ENCODE results near the gene APLNR. TPM values are rescaled to one million over a fixed set of nuclear protein-coding genes. Genes with fewer than 3 reads are reported as not detected.
"Not testable (repeated sequence)": the region's sequence is repeated elsewhere in the genome, so short reads cannot be mapped to it uniquely, and the experiment has no call there.

APLNR gene
- polyA plus RNA-seq (ENCODE audit: insufficient read length) = 110 TPM

DNA sequence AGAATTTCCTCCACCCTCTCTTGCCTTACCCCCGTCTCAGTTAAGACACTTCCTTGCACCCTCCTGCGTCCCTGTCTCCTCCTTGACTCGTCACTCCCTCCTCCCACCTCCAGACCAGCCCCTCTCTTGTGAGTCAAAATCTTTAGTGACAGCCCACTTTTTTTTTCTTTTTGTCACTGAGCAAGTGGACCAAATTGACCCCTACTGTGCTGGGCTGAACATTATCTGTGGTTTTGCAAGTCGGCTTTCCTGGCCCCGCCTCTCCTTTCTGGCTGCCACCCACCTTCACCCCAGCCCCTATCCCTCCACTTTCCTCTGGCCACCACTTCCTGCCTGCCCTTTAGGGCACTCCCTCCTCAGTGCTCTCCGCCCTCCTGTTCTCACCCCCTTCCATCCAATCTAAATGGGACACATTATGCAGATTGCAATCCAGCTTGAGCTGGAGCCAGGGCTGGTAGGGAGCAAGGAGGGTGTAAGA lies at the start of gene APLNR:
TSS of gene APLNR (minus strand) at position 47 of the 478 bp plus-strand sequence. CDS start 246 bp downstream, outside the sequence.
- no peak for DNase-seq

DNA sequence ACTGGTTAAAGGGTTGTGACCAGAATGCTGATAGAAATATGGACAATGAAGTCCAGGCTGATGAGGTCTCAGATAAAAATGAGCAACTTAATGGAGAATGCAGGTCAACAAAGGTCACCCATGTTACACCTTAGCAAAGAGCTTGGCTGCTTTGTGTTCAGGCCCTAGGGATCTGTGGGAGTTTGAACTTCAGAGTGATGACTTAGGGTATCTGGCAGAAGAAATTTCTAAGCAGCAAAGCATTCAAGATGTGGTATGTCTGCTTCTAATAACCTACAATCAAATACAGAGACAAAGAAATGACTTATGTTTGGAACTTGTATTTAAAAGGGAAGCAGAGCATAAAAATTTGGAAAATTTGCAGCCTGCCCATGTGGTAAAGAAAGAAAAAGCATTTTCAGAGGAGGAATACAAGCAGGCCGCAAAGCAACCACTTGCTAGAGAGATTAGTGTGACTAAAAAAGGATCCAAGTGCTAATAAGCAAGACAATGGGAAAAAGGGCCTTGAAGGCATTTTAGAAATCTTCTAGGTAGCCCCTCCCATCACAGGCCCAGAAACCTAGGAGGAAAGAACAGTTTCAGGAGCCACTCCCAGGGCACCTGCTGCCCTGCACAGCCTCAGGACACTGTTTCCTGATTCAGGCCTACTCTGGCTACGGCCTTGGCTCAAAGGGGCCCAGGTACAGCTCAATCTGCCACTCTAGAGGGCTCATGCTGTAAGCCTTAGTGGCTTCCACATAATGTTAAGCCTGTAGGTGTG lies 46.4 kb upstream of the APLNR start:
- DNase-seq = no peak

DNA sequence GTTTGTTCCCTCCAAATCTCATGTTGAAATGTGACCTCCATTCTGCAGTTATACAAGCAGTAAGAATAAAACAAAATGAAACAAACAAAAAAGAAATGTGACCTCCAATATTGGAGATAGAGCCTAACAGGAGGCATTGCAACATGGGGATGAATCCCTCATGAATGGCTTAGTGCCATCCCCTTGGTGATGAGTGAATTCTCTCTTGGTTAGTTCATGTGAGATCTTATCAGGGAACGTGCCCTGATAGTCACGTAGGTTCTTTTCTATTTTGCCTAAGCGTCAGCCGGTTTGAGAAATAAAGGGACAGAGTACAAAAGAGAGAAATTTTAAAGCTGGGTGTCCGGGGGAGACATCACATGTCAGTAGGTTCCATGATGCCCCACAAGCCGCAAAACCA lies 44.5 kb upstream of the APLNR start:
- DNase-seq = not testable (repeated sequence)

DNA sequence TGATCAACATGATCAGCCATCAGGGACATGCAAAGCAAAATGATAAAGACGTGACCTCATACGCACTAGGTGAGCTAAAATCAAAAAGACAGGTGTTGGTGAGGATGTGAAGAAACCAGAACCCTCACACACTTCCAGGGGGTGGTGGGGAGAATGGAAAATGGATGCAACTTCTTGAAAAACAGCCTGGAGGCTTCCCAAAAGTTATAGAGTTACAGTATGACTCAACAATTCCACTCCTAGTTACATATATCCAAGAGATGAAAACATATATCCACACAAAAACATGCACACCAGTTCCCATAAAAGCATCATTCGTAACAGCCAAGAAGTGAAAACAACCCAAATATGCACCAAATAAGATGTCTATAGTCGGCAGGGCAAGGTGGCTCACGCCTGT lies 42.1 kb upstream of the APLNR start:
- peak; percentile 37 for DNase-seq

DNA sequence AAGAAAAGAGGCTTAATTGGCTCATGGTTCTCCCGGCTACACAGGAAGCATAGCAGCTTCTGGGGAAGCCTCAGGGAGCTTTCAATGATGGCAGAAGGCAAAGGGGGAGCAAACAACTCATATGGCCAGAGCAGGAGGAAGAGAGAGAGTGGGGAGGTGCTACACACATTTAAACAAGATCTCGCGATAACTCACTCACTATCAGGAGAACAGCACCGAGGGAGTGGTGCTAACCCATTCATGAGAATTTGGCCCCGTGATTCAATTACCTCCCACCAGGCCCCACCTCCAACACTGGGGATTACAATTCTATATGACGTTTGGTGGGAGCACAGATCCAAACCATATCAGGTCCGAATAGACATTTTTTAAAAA lies 41.7 kb upstream of the APLNR start:
- DNase-seq = no peak

DNA sequence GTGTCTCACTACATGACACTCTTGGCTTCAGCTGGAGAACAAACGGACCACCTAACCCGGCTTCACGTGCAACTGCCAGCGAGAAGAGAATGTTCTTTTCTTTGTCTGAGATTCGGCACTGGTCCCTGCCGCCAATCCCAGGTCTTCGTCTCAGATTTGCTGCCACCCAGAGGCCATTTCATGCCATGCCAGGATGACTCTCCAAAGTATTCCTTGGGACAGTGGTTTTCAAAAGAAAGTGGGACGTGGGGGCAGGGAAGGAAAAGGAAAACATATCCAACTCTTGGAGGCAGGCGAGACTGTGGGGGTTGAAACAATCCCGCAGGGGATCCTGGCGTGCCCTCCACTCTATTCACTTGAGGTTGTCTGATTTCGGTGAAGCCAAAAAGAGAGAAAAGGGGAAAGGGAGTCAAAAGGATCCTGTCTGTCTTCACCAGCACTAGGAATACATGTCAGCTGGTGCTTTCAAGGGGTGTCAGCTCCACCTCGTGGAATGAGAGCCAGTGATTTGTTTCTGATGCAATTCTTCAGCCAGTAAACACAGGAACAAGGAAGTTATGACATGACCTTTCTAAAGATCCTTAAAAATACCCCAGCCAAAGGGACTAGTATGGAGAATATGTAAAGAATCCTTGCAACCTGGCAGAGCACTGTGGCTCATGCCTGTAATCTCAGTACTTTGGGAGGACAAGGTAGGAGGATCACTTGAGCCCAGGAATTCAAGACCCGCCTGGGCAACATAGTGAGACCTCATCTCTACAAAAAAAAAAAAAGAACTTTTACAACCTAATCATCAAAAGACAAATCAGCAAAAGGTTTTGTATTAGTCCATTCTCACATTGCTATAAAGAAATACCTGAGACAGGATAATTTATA lies 41.0 kb upstream of the APLNR start:
- DNase-seq = peak; percentile 66

DNA sequence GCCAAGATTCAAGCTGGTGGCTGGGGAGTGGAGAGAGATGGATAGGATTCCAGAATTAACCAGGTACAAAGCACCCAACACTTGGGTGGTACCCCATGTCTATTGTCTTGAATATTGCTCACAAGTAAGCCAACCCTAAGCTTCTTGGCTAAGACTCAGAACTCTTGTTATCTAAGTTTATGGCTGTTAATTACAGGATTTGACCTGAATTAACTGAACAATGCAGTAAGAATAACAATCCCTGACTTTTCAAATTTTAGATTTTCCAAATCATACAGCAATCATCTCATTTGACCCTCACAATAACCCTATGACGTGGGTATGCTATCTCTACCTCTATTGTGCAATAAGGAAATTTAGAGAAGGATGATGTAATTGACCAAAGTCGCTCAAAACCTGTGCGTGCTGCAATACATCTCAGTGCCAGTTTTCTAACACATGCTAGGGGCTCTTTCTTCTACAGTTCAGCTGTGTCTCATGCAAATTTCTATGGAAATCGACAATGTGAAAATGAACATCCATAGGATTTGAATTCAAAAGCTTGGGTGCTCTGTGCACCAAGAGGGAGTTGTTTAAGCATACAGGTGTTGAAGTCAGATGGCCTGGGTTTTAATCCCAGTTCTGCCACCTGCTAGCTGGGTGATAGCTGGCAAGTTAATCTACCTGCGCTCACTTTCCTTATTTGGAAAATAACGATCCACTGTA lies 40.1 kb upstream of the APLNR start:
- no peak for DNase-seq

DNA sequence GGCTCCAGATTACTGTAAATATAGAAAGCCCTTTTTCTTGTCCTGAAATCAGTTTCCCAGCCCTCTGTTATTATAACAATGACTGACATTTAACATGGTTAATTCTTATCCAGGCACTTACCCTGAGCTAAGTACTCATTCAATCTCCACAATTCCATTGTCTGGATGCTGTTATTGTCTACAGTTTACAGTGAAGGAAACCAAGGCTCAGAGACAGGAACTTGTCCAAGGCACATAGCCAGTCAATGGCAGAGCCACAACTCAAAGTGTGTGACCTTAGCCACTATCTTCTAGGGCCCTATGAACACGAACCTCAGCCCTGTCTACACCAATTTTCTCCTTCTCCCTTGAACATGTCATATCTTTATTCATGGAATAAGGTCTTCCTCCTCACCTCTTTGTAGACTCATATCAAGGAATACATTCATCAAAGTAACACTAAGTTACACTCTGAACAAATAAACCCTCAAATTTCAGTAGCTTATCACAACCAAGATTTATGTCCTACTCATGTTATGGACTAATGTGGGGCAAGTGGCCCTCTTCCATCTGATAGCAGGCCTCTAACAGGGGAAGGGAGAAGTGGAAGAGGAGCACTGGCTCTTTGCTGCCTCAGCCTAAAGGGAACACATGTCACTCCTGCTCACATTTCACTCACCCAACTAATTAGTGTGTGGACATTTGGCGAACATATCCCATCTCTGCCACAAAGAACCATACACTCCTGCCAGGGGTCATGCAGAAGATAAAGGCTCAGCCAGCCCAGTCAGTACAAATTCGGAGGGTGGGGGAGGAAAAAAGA lies 39.3 kb upstream of the APLNR start:
- DNase-seq = no peak

DNA sequence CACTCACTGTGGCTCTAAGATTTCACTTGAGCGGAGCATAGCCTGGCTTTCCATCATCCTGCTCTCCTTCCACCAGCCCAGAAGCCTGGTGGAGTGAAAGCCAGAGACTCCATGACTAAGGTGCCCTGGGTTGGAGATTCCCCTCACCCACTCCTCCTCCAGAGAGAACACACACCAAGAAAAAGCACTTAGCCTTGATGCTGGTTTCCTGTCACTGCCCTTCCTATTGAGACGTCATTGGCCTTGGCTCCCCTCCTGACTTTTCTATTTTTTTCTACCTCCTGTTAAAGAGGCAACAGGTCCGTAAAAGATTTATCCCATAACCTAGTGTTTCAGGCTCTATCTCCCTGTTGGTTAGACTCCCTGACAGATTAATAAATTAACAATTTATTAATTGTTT lies 38.5 kb upstream of the APLNR start:
- DNase-seq = no peak

DNA sequence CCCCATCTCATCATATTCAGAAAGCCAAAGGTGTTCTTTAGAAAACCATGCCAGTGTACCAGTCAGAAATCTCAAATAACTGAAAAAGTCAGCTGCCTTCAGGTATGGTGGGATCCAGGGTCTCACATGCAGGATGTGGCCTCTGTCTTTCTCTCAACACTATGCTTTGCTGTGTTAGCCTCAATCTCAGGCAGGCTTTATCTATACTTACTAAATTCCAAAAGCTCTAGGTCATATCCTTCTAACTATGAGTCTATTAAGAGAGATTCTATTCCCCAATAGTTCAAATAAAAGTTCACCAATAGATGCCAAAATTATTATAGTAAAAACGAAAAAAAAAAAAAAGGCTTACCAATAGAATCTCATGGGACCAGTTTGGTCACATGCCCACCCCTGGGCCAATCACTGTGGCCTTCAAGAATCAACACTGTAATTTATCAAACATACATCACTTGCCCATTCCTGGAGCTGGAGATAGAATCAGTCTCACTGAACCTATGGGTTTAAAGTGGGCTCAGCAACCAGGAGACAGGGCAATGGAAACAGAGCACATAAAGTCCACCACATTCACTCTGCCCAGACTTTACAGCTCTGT lies 38.0 kb upstream of the APLNR start:
- DNase-seq = no peak

DNA sequence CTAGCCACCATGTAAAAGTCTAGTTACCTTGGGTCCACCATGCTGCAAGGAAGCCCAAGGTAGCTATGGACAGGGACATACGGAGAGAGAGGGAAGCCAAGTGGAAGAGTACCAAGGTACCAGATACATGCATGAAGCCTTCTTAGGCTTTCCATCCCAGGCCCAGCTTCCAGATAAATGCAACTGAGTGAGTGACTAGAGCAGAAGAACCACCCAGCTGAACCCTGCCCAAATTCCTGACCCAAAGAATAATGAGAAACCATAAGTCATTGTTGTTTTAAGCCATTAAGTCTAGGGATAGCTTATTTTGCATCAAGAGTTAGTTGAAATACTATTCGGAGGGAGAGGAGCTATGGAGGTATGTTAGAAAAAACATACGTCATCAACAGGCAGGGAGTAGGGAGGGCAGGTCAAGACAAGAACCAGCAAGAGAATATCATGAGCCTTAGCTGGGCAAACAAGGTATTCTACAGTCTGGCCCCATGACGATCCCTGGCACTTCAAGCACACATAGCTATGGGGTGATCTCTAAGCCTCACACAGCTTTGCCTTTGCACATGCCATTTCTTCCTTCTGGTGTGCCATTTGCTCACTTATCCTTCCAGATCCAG lies 36.5 kb upstream of the APLNR start:
- DNase-seq = no peak

DNA sequence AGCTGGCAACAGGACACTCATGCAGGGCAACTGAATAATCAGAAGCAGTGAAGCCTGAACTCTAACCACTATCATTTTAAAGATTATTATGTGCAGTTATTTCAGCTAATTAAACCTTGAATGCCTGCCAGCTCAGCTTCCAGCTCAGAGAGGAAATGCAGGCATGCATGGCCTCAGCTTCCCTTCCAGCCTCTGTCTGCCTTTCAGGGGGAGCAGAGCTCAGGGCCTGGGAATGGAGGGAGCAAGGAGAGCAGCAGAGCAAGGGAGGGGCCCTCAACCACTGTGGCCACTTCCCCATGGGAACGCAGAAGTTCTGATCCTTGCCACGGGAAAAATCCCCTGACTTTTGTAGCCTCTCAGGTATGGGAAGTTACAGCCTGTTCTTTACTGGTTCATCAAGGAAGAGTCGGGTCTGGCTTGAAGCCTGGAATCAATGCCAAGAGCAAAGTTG lies 32.5 kb upstream of the APLNR start:
- no peak for DNase-seq

DNA sequence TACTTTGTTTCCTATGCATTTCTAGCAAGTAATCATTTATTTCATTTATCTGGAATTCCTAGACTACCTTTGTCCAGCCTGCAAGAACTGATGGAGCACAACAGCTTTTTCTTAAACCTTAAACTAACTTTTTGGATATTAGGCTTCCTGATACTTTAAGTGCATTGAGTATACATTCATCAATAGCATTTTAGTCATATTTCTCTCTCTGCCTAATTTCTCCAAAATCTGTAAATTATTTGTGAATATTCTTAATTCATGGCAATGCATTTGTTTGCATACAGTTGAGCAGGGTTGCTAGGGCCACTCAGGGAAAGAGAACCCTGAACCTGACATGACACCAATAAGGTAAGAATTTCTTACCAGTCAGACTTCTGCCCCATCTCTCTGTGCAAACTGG lies 29.1 kb upstream of the APLNR start:
- no peak for DNase-seq

DNA sequence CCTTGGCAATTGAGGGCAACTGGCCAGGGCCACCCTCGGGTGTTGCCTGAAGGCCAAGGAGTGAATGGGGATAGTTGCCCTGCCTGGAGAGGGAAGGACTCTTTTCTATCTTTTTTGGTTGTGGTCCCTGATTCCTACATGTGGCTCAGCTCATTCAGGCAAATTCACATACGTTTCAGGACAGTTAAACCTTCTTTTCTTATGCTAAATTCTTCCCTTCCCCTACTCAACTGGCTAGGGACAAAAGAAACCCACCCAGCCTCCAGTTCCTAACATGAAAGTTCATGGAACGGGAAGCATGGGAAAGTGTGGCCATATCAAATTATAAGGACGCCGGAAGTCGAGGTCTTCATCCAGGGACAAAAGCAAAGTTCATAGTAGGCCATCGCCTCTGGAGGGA lies 26.3 kb upstream of the APLNR start:
- DNase-seq = no peak

DNA sequence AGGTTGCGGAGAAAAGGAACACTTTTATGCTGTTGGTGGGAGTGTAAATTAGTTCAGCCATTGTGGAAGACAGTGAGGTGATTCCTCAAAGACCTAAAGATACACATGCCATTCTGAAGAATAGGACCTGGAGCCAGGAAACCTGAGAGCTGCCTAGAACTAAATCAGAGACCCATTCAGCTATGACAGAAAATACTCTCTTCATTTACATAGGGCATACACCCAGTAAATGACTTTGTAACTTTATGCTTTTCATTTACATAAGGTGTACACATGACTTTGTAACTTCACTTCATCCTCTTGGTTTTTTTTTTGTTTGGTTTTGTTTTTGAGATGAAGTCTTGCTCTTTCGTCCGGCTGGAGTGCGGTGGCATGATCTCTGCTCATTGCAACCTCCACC lies 25.1 kb upstream of the APLNR start:
- no peak for DNase-seq

DNA sequence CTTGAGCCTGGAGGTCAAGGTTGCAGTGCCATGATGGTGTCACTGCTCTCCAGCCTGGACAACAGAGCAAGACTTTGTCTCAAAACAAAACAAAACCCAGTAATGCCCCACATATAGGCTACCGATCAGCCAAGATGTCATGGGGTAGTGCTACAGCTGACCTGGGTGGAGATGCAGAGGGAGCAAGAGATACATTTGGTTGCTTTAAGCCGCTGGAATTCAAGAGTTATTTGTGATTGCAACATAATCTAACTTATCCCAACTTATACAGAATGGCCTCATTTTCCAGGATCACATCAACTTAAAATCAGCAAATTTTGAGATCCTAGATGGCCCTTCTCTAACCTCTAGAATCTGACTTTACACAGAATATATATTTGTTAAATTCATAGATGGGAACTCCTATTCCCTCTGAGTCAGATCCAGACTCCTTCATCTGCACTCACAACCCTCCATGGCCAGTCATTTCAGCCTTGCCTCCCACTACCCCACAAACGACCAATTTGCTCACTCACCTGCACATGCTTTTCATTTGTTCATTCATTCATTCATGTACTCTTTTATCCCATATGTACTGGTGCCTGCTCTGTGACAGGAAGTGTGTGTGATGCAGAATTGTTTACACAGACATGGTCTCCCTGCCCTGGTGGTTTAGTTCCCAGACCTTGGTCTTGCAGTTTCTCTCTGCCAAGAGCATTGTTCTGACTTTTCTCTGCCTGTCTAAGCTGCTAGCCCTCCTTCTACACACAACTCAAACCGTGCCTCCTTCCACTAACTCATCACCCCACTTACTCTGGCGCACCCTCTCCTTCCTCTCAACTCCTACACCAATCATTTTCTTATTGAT lies 24.1 kb upstream of the APLNR start:
- DNase-seq = no peak

DNA sequence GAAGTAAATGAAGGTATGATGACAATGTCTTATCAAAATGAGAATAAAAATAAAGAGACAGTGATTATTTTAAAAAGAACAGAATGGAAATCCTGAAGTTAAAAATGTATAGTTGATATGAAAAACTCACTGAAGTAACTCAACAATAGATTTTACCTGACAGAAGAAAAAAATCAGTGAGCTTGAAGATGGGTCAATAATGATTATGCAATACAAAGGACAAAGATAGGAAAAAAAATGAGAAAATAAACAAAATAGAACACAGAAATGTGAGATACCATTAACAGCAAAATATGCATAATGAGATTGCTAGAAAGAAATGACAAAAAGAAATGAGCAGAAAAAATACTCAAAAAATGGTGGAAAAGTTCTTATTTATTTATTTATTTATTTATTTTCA lies 19.1 kb upstream of the APLNR start:
- DNase-seq = no peak

DNA sequence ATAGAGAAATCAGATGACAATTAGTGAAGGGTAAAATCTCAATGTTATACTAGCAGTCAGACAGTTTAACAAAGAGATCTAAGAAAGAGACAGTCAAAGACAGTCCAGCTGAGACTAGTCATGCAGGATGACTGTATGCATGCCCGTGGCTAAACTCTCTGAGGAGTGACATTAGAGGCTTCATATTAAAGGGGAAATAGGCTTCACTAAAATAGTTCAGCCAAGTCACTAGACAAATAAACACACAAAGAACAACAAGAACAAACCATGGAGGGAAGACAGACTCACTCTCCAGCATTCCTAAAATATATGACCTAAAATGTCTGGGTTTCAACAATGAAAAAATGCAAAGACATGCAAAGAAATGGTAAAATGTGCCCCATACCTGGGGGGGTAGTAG lies 18.6 kb upstream of the APLNR start:
- DNase-seq = no peak

DNA sequence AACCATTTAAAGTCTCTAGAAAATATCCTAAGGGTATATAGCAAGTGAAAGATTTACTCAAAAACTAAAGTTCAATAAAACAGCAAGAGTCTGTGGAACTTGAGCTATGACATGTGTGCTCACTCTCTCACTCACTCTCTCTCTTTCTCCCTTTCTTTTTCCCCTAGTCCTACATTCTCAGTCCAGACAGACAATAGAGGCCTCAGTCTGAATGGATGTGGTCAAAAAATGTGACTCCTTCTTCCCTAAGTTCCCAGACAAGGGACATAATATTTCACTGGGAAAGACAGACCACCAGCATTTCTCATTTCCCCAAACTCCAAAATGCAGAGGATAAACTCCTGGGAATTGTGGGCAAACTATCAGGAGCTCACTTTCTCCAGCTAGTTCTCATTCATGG lies 17.6 kb upstream of the APLNR start:
- no peak for DNase-seq

DNA sequence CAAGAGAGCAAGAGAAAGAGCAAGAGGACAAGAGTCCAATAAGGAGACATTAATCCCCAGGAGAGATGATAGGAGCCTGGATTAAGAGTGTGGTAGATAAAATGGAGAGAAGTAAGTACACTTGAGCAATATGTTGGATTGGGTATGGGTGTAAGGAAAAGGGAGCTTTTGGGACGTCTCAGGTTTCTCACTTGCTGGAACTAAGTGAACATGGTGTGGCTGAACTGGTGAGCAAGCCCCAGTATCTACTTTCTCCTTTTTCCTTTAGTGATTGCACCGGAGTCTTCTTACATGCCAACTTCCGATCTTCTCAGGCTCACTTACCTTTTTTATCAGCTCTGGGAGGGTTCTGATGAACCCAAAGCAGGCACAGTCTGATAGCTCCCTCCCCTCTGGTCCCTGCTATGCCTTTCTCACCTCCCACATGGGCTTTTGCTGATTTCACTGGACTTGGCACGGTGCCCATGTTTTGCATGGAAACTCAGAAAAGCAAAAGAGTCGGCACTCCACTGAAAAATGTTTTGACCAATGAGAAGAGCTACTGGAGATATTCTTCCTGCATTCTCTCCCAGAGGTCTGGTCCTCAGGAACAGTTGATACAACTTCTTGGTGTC lies 14.5 kb upstream of the APLNR start:
- DNase-seq = no peak
